B cell (primary cell): Measurements from ENCODE around the gene PFAS. TPM values are rescaled to one million over a fixed set of nuclear protein-coding genes. Genes with fewer than 3 reads are reported as not detected.
A peak's percentile ranks its signal among the peaks of the same experiment; 100 is the strongest.

Source experiments
- ATAC-seq: fragments of 200-7000 bp; cut with Tn5 transposase; one replicate; pipeline ENCODE4 v1.10.0; 2021; ENCODE audit warnings: low read depth, mild to moderate bottlenecking, moderate number of reproducible peaks, moderate library complexity
- CTCF ChIA-PET: fragments of 350-600 bp; sonication (Branson Sonifier 250); formaldehyde crosslinking; loops from one replicate; lab custom pipeline; 2021; ENCODE audit warnings: antibody characterized with exemption, inconsistent platforms; lab: Charles Lee
- POLR2A ChIA-PET: fragments of 350-600 bp; sonication (Branson Sonifier 250); formaldehyde crosslinking; loops from one replicate; lab custom pipeline; 2021; ENCODE audit warnings: antibody characterized with exemption; lab: Charles Lee
- DNase-seq: peaks from one replicate; pipeline ENCODE4 v3.0.0; 2013
- H2AFZ ChIP-seq: 2 replicates; pipeline ENCODE4 v1.6.1; 2012; ENCODE audit warnings: mild to moderate bottlenecking, low read depth, low read length; ENCODE audit not compliant: insufficient read depth, poor library complexity, severe bottlenecking
- H3K27ac ChIP-seq, 2 donors: 1 replicate in 1 of 2; 2 replicates in 1 of 2; pipeline ENCODE4 v1.5.1; 2012 to 2013; ENCODE audit warnings: low read length in 2 of 2, mild to moderate bottlenecking in 2 of 2, moderate library complexity in 1 of 2
- H3K27me3 ChIP-seq, 4 experiments: fragments of 200-600 bp in 1 of 4; sonication (generic) in 1 of 4; replicated peaks in 1 of 4; 1 replicate in 2 of 4; 2 replicates in 2 of 4; pipeline versions ENCODE4 v1.6.1 to v1.7.0; 2013 to 2016; ENCODE audit warnings: low read length in 3 of 4, mild to moderate bottlenecking in 2 of 4, mixed read lengths in 1 of 4, moderate library complexity in 1 of 4; ENCODE audit not compliant: insufficient read depth in 4 of 4, control insufficient read depth in 3 of 4; ENCODE audit errors: control extremely low read depth in 1 of 4
- H3K36me3 ChIP-seq, 2 experiments: replicated peaks in 1 of 2; 1 replicate in 1 of 2; 2 replicates in 1 of 2; pipeline versions ENCODE4 v1.6.1 to v1.7.1; 2013; ENCODE audit warnings: low read length in 1 of 2; ENCODE audit not compliant: insufficient read depth in 2 of 2, control insufficient read depth in 1 of 2; ENCODE audit errors: control extremely low read depth in 1 of 2, extremely low read depth in 1 of 2
- H3K4me1 ChIP-seq, 2 donors: fragments of 200-600 bp in 1 of 2; sonication (generic) in 1 of 2; 1 replicate in 1 of 2; 2 replicates in 1 of 2; pipeline versions ENCODE4 v1.5.1 to v1.6.1; 2013 to 2017; ENCODE audit warnings: low read length in 2 of 2; ENCODE audit not compliant: control insufficient read depth in 2 of 2, insufficient read depth in 2 of 2
- H3K4me2 ChIP-seq: replicated peaks from 2 replicates; pipeline ENCODE3; 2012; ENCODE audit warnings: mild to moderate bottlenecking, low read depth, low read length; ENCODE audit not compliant: poor library complexity, severe bottlenecking
- H3K4me3 ChIP-seq, 5 experiments: fragments of 200-600 bp in 1 of 5; sonication (generic) in 1 of 5; 1 replicate in 3 of 5; 2 replicates in 2 of 5; pipeline versions ENCODE4 v1.5.1 to v1.7.0; 2011 to 2016; ENCODE audit warnings: low read length in 4 of 5, mild to moderate bottlenecking in 4 of 5, low read depth in 2 of 5, control low read depth in 1 of 5, moderate library complexity in 1 of 5; ENCODE audit not compliant: insufficient read depth in 1 of 5; ENCODE audit errors: control extremely low read depth in 1 of 5, extremely low read depth in 1 of 5
- H3K79me2 ChIP-seq: fragments of 200-600 bp; sonication (generic); one replicate; pipeline ENCODE4 v1.6.0; 2016; ENCODE audit warnings: low read length; ENCODE audit not compliant: control insufficient read depth, insufficient read depth
- H3K9ac ChIP-seq: fragments of 200-600 bp; sonication (generic); 2 replicates; pipeline ENCODE4 v1.6.1; 2017; ENCODE audit warnings: mild to moderate bottlenecking, low read length, moderate library complexity
- H3K9me3 ChIP-seq, 3 donors: one replicate each; pipeline versions ENCODE4 v1.6.1 to v1.7.1; 2013; ENCODE audit warnings: low read length in 2 of 3; ENCODE audit not compliant: control insufficient read depth in 2 of 3, insufficient read depth in 1 of 3; ENCODE audit errors: control extremely low read depth in 1 of 3
- H4K20me1 ChIP-seq: 2 replicates; pipeline ENCODE4 v1.6.0; 2012; ENCODE audit warnings: mild to moderate bottlenecking, low read length; ENCODE audit not compliant: insufficient read depth, control insufficient read depth, poor library complexity, severe bottlenecking
- H3K27ac Mint-ChIP-seq: one replicate; pipeline ENCODE4 v1.8.0; 2021; ENCODE audit warnings: mixed read lengths
- H3K27me3 Mint-ChIP-seq: one replicate; pipeline ENCODE4 v1.8.0; 2021; ENCODE audit warnings: mixed read lengths
- H3K4me1 Mint-ChIP-seq: one replicate; pipeline ENCODE4 v1.8.0; 2021; ENCODE audit warnings: mixed read lengths
- H3K4me3 Mint-ChIP-seq: one replicate; pipeline ENCODE4 v1.8.0; 2021; ENCODE audit warnings: mixed read lengths
- H3K9me3 Mint-ChIP-seq: one replicate; pipeline ENCODE4 v1.8.0; 2022; ENCODE audit warnings: mixed read lengths; ENCODE audit not compliant: insufficient read depth
- EZH2 ChIP-seq: IDR thresholded peaks from 2 replicates; pipeline ENCODE4 v1.6.1; 2012; ENCODE audit warnings: borderline replicate concordance, low read depth, mild to moderate bottlenecking, moderate library complexity, low read length; ENCODE audit not compliant: insufficient read depth, poor library complexity, severe bottlenecking
- WGBS: methylation state at CpG from one replicate; pipeline ENCODE4 v1.1.5; 2013; ENCODE audit warnings: missing lambda C conversion rate; ENCODE audit not compliant: insufficient coverage; 5-methylcytosine and 5-hydroxymethylcytosine counted together
- intact Hi-C: fragments of 100-400 bp; cut with micrococcal nuclease; formaldehyde crosslinking; loops from one replicate; pipeline ENCODE4 v1.10.0; 2022
- polyA plus RNA-seq: library from polyadenylated mRNA; depleted of rRNA; stranded (reverse); fragments of >200 nt; gene quantifications from 2 replicates; pipeline ENCODE4 v1.2.3, GENCODE V29; 2012
- total RNA-seq, 2 donors: library from RNA; stranded (reverse); fragments of 120-200 nt in 1 of 2; gene quantifications; 1 replicate in 1 of 2; 2 replicates in 1 of 2; pipeline versions ENCODE4 v1.2.3 to v1.2.4, GENCODE V29; 2013 to 2022
- TF ChIP-seq, protein P1 (sequence below): fragments of 200-600 bp; IDR thresholded peaks from one replicate; pipeline ENCODE4 v1.8.0; 2022; ENCODE audit warnings: antibody characterized with exemption, mild to moderate bottlenecking

The PFAS gene
- total and polyA plus RNA-seq, 2 donors (not counting 1 experiment from before 2014, with no cell fraction given), result 22.3 to 65.5 TPM

DNA sequence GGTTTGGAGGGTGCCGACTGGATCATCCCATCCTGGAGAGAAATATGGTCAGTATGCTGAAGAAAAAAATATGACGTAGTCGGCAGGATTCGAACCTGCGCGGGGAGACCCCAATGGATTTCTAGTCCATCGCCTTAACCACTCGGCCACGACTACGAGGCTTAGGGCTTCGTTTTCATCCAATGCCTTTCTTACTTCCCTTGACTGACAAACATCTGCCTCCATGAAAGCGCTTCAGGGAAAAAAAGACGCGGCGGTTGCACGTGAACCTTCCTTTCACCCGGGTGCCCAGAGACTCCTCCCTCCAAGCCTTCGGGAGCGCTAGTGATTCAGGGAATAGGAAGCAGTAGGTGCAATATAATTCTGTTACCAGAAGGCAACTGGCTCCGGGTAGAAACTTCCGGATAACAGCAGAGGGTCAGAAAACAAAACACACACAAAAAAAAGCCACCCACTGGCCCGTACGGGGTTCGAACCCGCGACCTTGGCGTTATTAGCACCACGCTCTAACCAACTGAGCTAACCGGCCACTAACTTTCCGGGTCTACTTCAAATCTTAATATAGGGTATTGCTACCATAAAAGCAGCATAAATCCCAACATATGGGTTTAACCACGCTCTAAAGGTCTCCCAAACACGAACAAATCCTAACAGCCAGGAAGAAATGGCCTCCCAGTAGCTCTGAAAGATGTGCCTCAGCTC lies 22.4 kb upstream of the PFAS start:
- Mint-ChIP-seq H3K4me1 (peaks cover 50% of the 10 kb centered on the region), H3K27ac (peak overlapping the region; percentile 78), H3K9me3 (no peaks in the 10 kb centered on the region), H3K27me3 (no peaks in the 10 kb centered on the region), H3K4me3 (peak overlapping the region; percentile 49)
- intact Hi-C loops, result loop anchor here (10.0 kb wide), 1 partner anchor 208 kb away; the partner anchor contains the start of gene NDEL1
- 27% methylated on average over 19 of the region's 32 CpGs for WGBS
- ChIA-PET CTCF (interaction anchor here (1.3 to 6.0 kb wide), 2 partner anchors 21 to 74 kb away, joined by 4 to 72 read pairs; partner anchors contain the start of genes CTC1 and PFAS), POLR2A (interaction anchor here (0.8 to 7.5 kb wide), 4 partner anchors 16 to 68 kb away, joined by 3 to 158 read pairs (median 4); partner anchors contain the start of genes AURKB, CTC1, PFAS and SLC25A35)
- Histone ChIP-seq H2AFZ (no peak overlapping the region), H3K4me1 (peaks cover 32 to 35% of the 10 kb centered on the region in 2 donors), H3K4me2 (peak overlapping the region; percentile 59), H3K9me3 (no peaks in the 10 kb centered on the region), H3K9ac (peak overlapping the region; percentile 34), H3K27me3 (no peaks in the 10 kb centered on the region), H4K20me1 (peaks cover 37% of the 10 kb centered on the region), H3K79me2 (peaks cover 19% of the 10 kb centered on the region), H3K36me3 (peaks cover 0 to 48% of the 10 kb centered on the region in 2 experiments), H3K27ac (peak overlapping the region; percentile 26 to 63), H3K4me3 (peak overlapping the region in 3 of 5 experiments; percentile 2 to 40 (median 9))
- TF ChIP-seq EZH2, result no peak
- TF ChIP-seq, protein P1, sequence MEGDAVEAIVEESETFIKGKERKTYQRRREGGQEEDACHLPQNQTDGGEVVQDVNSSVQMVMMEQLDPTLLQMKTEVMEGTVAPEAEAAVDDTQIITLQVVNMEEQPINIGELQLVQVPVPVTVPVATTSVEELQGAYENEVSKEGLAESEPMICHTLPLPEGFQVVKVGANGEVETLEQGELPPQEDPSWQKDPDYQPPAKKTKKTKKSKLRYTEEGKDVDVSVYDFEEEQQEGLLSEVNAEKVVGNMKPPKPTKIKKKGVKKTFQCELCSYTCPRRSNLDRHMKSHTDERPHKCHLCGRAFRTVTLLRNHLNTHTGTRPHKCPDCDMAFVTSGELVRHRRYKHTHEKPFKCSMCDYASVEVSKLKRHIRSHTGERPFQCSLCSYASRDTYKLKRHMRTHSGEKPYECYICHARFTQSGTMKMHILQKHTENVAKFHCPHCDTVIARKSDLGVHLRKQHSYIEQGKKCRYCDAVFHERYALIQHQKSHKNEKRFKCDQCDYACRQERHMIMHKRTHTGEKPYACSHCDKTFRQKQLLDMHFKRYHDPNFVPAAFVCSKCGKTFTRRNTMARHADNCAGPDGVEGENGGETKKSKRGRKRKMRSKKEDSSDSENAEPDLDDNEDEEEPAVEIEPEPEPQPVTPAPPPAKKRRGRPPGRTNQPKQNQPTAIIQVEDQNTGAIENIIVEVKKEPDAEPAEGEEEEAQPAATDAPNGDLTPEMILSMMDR, result no peak
- ATAC-seq (no peak), DNase-seq (peak; percentile 66)

DNA sequence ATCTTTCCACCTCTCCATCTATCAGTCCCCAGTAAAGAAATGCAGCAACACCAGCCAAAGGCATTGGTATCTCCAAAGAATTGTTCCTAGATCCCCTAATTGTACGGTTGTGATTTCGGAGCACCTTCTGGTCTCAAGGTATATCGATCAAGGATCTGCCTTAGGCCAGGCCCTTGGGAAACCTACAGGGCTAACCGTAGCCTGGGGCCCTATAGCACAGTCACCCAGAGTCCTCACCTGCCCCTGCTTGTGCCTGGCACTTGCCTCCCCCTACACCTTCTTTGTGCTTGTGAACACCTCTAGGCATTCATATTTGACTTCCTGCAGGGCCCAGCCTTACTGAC lies 21.9 kb upstream of the PFAS start:
- no peak for ATAC-seq

More for the DNA sequence above, 21.9 kb upstream of the PFAS start:
- Mint-ChIP-seq H3K4me1 (peaks cover 47% of the 10 kb centered on the region), H3K27ac (peak overlapping the region; percentile 78), H3K4me3 (peak overlapping the region; percentile 49), H3K9me3 (no peaks in the 10 kb centered on the region), H3K27me3 (no peaks in the 10 kb centered on the region)
- H3K9me3 ChIP-seq, result no peaks in the 10 kb centered on the region
- no peak overlapping the region for H2AFZ ChIP-seq
- intact Hi-C loops, result loop anchor here (10.0 kb wide), 1 partner anchor 208 kb away; the partner anchor contains the start of gene NDEL1
- CTCF ChIA-PET, result interaction anchor here (1.3 kb wide), 1 partner anchor 74 kb away, joined by 4 read pairs; no protein-coding TSS in a partner anchor
- H4K20me1 ChIP-seq, result peaks cover 41% of the 10 kb centered on the region
- POLR2A ChIA-PET, result interaction anchor here (0.6 to 7.5 kb wide), 4 partner anchors 16 to 68 kb away, joined by 3 to 158 read pairs (median 4); partner anchors contain the start of genes AURKB, CTC1, PFAS and SLC25A35
- no peaks in the 10 kb centered on the region for H3K27me3 ChIP-seq
- H3K27ac ChIP-seq, result peak overlapping the region; percentile 26 to 63
- peaks cover 19% of the 10 kb centered on the region for H3K79me2 ChIP-seq
- peaks cover 0 to 53% of the 10 kb centered on the region in 2 experiments for H3K36me3 ChIP-seq
- 93% methylated on average over 4 of the region's 4 CpGs for WGBS
- H3K4me2 ChIP-seq, result peak overlapping the region; percentile 59
- peak overlapping the region; percentile 34 for H3K9ac ChIP-seq
- no peak for DNase-seq
- TF ChIP-seq EZH2, result no peak
- H3K4me1 ChIP-seq, result peaks cover 32 to 35% of the 10 kb centered on the region in 2 donors
- peak overlapping the region in 1 of 5 experiments; percentile 9 for H3K4me3 ChIP-seq
